SH-SY5Y (cell line): ENCODE data around the gene ITGB3.

Source experiments
- GATA2 ChIP-seq: IDR thresholded peaks from 2 replicates; pipeline ENCODE4 v1.6.1; 2011; ENCODE audit warnings: mild to moderate bottlenecking, low read depth, low read length
- GATA3 ChIP-seq: IDR thresholded peaks from 2 replicates; pipeline ENCODE4 v1.6.1; 2011; ENCODE audit warnings: low read depth, mild to moderate bottlenecking, low read length, moderate library complexity

DNA sequence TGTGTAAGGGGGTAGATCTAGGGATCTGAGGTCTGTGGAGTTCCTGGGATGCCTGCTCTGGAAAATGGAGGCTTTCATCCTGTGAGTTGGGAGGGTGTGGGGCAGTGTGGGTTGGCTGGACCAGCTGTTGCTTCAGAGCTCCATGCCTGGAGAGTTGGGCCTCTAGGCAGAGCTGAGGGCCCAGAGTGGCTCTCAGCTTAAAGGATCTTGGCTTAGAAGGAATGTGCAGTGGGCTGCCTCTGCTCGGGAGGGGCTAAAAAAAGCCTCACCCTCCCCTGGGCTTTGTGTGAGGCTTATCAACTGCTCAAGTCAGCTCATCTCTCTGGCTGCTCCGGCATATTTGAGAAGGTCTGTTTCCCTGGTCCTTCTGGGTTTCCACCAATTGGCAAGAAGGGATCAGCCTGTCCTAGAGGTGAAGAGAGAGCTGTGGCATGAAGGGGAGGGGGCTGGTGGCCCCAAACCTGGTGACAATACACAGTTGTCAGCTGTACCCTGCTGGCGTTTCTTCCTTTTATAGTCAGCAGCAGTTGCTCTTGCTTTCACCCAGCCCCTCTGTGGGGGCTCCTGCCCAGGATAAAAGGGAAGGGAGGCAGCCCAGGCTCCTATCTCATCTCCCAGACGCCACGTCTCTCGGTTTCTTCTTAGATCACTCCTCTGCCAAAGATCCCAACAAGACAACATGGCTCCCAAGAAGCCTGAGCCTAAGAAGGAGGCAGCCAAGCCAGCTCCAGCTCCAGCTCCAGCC is 44.7 kb upstream of the ITGB3 start, which contains the start of gene MYL4:
- no peak for TF ChIP-seq GATA2
- no peak for TF ChIP-seq GATA3
